Spleen (tissue), 7 donors: ENCODE data around the gene MS4A18.

Experiments used
- POLR2A ChIP-seq, 3 donors: fragments of 450-650 bp; IDR thresholded peaks; one replicate each; pipeline ENCODE4 v1.5.1; 2017; ENCODE audit warnings: antibody characterized with exemption in 3 of 3, mild to moderate bottlenecking in 1 of 3
- POLR2AphosphoS5 ChIP-seq, 3 donors: sonication (generic); formaldehyde crosslinking; IDR thresholded peaks; one replicate each; pipeline ENCODE4 v1.5.1; 2017; ENCODE audit warnings: antibody characterized with exemption in 3 of 3
- TF ChIP-seq, protein P1 (sequence below), 11 experiments: fragments of 200-600 bp in 7 of 11; fragments of 450-650 bp in 4 of 11; sonication (generic) in 4 of 11; IDR thresholded peaks in 8 of 11; conservative IDR thresholded peaks in 3 of 11; 1 replicate in 7 of 11; 2 replicates in 4 of 11; pipeline versions ENCODE4 v1.4.0 to v1.8.0; 2016 to 2021; ENCODE audit warnings: antibody characterized with exemption in 11 of 11, inconsistent platforms in 4 of 11, mild to moderate bottlenecking in 1 of 11
- donor health status: DM: no; HTN: no; CAD: no; lungs with moderate emphysema.
- donor health status: DM: no; HTN: no; CAD: no.
- donor health status: DM: no; HTN: no; CAD: no.

DNA sequence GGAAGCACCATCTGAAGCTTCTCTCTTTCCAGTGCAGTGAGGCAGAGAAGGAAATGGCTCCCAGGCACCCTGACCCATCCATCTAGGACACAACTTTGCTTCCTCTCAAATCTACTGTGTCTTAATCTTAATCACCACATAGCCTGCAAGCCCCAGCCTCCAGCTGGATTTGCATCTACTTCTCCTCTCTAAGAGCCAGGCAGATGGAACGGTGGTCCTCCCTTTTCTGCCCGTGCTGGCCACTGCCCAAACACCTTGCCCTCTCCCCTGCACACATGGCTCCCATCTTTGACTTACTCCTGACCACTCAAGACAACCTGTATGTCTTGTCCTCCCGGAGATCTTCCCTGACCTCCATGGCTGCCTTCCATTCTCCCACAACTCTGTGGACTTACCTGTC is 68.0 kb downstream of the MS4A18 start:
- TF ChIP-seq, protein P1, sequence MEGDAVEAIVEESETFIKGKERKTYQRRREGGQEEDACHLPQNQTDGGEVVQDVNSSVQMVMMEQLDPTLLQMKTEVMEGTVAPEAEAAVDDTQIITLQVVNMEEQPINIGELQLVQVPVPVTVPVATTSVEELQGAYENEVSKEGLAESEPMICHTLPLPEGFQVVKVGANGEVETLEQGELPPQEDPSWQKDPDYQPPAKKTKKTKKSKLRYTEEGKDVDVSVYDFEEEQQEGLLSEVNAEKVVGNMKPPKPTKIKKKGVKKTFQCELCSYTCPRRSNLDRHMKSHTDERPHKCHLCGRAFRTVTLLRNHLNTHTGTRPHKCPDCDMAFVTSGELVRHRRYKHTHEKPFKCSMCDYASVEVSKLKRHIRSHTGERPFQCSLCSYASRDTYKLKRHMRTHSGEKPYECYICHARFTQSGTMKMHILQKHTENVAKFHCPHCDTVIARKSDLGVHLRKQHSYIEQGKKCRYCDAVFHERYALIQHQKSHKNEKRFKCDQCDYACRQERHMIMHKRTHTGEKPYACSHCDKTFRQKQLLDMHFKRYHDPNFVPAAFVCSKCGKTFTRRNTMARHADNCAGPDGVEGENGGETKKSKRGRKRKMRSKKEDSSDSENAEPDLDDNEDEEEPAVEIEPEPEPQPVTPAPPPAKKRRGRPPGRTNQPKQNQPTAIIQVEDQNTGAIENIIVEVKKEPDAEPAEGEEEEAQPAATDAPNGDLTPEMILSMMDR (IDR thresholded peaks at IDR 0.05 in 8 of 11, conservative IDR thresholded peaks at IDR 0.05 in 3 of 11) = no peak
- TF ChIP-seq POLR2A (IDR thresholded peaks at IDR 0.05) = no peak
- TF ChIP-seq POLR2AphosphoS5 (IDR thresholded peaks at IDR 0.05) = no peak
